GM19455 (cell line): Measurements from ENCODE around the gene EPHA3.

Experiments
- ATAC-seq: cut with Tn5 transposase; IDR thresholded peaks from one replicate; pipeline ENCODE4 v1.9.1; 2021; ENCODE audit not compliant: unreplicated experiment

Gene EPHA3

DNA sequence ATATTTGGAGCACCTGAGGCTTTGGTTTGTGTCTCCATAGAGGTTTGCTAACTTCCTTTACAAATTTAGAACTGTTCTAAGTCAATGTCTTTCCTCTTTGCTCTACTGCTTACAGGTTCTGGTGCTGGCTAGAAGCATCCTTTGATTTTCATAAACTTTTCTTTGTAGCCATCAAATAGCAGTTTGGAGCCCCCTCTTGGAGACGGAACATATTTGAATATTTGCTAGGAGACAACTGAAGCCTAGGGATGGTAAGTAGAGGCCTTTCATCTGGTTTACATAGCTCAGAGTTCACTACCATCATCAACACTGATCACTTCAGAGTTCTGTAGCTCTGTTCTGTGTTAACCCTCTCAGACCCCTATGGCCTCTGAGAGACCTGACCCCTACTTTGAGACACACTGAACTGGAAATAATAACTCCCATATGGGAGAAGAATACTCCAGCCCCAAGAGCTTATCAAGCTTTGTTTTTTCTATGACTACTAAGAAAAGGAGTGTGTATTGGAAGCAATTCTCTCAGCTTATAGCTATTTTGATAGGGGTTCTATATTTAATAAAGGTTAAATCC, 420.4 kb downstream of the EPHA3 start:
- no peak for ATAC-seq
